ENCODE results near the gene C1QTNF1. TPM values are rescaled to one million over a fixed set of nuclear protein-coding genes. Genes with fewer than 3 reads are reported as not detected.

The C1QTNF1 gene
- total and polyA plus RNA-seq, 4 donors: 7.4 to 84.5 (median 30.0) TPM

DNA sequence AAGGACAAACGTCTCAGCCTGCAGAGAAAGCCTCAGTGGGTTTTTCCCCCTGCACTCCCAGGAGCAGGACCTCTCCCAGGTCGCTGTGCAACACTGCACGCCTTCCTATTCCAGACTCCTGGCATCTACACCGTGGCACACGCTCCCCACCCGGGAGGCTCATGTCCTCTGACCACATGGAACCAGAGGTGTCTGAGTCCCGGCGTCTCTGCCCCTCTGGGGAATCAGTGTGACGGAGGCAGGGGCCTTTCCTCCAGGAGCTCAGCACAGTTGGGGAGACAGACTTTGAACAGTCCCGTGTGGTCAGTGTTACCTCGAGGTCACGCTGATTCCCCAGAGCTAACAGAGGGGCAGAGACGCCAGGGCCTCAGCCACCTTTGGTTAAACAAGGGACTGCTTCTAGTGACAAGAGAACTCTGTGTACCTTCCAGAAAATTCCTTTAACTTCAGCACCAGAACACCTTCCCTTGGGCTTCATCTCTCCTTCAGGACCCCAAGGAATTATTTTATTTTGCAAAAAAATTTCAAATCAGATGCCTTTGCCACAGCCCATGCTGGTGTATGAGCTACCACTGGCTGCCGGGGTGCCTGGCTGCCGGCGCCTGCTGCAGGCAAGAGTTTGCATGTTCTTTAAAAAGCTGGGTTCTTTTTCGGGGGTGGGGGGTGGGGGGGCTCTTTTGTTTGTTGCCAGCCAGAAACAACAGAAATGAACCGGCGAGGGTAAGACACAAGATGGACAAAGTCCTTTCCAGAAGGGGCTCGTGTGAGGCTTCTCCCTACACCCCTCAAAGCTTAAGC is 21.0 kb upstream of the C1QTNF1 start:
- H3K27me3 ChIP-seq (ENCODE audit: control insufficient read depth in 3 of 3, insufficient read depth in 3 of 3, low read length in 2 of 3): no peaks in the 10 kb centered on the region
- peaks cover 0 to 19% (median 3%) of the 10 kb centered on the region in 5 donors for H3K4me1 ChIP-seq (ENCODE audit: control insufficient read depth in 5 of 5, insufficient read depth in 5 of 5, low read length in 5 of 5)
- no peak overlapping the region for H3K27ac ChIP-seq (ENCODE audit: low read depth in 1 of 2, low read length in 1 of 2)
- ATAC-seq (ENCODE audit: insufficient read depth, low FRiP score) (no peak), DNase-seq (no peak)
- WGBS, 2 donors: 79 to 87% methylated on average over 20 of the region's 20 CpGs
- TF ChIP-seq, protein P1, sequence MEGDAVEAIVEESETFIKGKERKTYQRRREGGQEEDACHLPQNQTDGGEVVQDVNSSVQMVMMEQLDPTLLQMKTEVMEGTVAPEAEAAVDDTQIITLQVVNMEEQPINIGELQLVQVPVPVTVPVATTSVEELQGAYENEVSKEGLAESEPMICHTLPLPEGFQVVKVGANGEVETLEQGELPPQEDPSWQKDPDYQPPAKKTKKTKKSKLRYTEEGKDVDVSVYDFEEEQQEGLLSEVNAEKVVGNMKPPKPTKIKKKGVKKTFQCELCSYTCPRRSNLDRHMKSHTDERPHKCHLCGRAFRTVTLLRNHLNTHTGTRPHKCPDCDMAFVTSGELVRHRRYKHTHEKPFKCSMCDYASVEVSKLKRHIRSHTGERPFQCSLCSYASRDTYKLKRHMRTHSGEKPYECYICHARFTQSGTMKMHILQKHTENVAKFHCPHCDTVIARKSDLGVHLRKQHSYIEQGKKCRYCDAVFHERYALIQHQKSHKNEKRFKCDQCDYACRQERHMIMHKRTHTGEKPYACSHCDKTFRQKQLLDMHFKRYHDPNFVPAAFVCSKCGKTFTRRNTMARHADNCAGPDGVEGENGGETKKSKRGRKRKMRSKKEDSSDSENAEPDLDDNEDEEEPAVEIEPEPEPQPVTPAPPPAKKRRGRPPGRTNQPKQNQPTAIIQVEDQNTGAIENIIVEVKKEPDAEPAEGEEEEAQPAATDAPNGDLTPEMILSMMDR (IDR thresholded peaks at IDR 0.05; ENCODE audit: control extremely low read depth, extremely low read depth): no peak
- H3K4me3 ChIP-seq: no peak overlapping the region
- peaks cover 0 to 27% (median 11%) of the 10 kb centered on the region in 4 donors for H3K36me3 ChIP-seq (ENCODE audit: control insufficient read depth in 4 of 4, insufficient read depth in 4 of 4, low read length in 4 of 4)
- H3K9ac ChIP-seq (ENCODE audit: insufficient read depth in 1 of 2, low read length in 2 of 2): no peak overlapping the region
- no peaks in the 10 kb centered on the region for H3K9me3 ChIP-seq (ENCODE audit: control insufficient read depth in 4 of 4, insufficient read depth in 3 of 4, low read length in 3 of 4)

DNA sequence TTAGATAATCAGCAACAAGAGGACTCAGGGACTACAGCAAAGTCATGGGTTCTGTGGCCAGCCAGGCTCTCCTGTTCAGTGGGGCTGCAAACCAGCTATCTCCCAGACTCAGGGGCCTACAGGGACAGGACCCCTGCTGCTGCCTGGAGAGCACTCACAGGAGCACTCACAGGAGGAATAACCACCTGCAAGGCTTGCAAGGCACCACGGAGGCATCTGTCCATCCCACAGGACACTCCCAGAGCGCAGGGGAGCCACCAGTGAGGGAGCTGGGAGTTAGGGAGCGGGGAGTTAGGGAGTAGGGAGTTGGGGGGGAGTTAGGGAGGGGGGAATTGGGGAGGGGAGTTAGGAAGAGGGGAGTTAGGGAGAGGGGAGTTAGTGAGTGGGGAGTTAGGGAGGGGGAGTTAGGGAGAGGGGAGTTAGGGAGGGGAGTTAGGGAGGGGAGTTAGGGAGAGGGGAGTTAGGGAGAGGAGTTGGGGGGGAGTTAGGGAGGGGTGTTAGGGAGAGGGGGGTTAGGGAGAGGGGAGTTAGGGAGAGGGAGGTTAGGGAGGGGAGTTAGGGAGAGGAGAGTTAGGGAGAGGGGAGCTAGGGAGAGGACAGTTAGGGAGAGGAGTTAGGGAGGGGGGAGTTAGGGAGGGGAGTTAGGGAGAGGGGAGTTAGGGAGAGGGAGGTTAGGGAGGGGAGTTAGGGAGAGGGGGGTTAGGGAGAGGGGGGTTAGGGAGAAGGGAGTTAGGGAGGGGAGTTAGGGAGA is 20.1 kb upstream of the C1QTNF1 start:
- Histone ChIP-seq H3K4me1 (ENCODE audit: control insufficient read depth in 5 of 5, insufficient read depth in 5 of 5, low read length in 5 of 5) (peaks cover 0 to 26% (median 11%) of the 10 kb centered on the region in 5 donors), H3K27ac (ENCODE audit: low read depth in 1 of 2, low read length in 1 of 2) (no peak overlapping the region), H3K4me3 (no peak overlapping the region), H3K27me3 (ENCODE audit: control insufficient read depth in 3 of 3, insufficient read depth in 3 of 3, low read length in 2 of 3) (no peaks in the 10 kb centered on the region), H3K9me3 (ENCODE audit: control insufficient read depth in 4 of 4, insufficient read depth in 3 of 4, low read length in 3 of 4) (no peaks in the 10 kb centered on the region), H3K36me3 (ENCODE audit: control insufficient read depth in 4 of 4, insufficient read depth in 4 of 4, low read length in 4 of 4) (peaks cover 0 to 20% (median 9%) of the 10 kb centered on the region in 4 donors), H3K9ac (ENCODE audit: insufficient read depth in 1 of 2, low read length in 2 of 2) (no peak overlapping the region)
- 80 to 88% methylated on average over 3 of the region's 3 CpGs for WGBS, 2 donors
- ATAC-seq (ENCODE audit: insufficient read depth, low FRiP score): no peak
- TF ChIP-seq, protein P1 (IDR thresholded peaks at IDR 0.05; ENCODE audit: control extremely low read depth, extremely low read depth): no peak
- DNase-seq: no peak

DNA sequence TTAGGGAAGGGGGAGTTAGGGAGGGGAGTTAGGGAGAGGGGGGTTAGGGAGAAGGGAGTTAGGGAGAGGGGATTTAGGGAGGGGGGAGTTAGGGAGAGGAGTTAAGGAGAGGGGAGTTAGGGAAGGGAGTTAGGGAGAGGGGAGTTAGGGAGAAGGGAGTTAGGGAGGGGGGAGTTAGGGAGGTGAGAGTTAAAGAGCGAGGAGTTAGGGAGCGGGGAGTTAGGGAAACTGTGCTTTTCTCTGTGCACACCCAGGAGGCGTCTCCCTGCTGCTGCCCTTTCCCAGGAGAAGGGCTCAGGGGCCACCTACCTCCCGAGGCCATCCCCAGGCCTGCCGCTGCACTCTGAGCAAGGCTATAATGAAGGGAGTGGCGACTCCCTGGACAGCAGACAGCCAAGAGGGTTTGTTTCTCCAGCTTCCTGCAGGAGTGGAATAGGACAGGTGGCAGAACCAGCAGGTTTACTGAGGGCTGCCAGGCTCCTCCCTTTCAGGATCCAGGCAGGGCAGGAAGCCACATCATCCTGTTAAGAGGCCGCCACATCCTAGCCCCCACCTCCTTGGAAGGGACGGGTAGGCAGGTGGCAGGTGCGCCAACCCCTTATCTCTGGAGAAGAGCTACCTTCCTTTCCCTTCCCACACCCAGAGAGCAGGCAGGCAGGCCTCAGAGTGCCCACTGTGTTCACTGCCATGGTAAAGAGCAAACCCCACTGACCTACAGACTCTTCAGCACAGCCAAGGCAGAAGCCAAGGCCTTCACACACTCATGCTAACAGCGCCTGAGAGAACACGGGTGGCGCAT is 18.7 kb upstream of the C1QTNF1 start:
- Histone ChIP-seq H3K4me1 (ENCODE audit: control insufficient read depth in 5 of 5, insufficient read depth in 5 of 5, low read length in 5 of 5) (peaks cover 0 to 29% (median 17%) of the 10 kb centered on the region in 5 donors), H3K4me3 (no peak overlapping the region), H3K9ac (ENCODE audit: insufficient read depth in 1 of 2, low read length in 2 of 2) (no peak overlapping the region), H3K36me3 (ENCODE audit: control insufficient read depth in 4 of 4, insufficient read depth in 4 of 4, low read length in 4 of 4) (peaks cover 0 to 16% (median 4%) of the 10 kb centered on the region in 4 donors), H3K9me3 (ENCODE audit: control insufficient read depth in 4 of 4, insufficient read depth in 3 of 4, low read length in 3 of 4) (no peaks in the 10 kb centered on the region), H3K27me3 (ENCODE audit: control insufficient read depth in 3 of 3, insufficient read depth in 3 of 3, low read length in 2 of 3) (no peaks in the 10 kb centered on the region), H3K27ac (ENCODE audit: low read depth in 1 of 2, low read length in 1 of 2) (peak overlapping the region in 1 of 2 donors; percentile 83)
- TF ChIP-seq, protein P1 (IDR thresholded peaks at IDR 0.05; ENCODE audit: control extremely low read depth, extremely low read depth): no peak
- ATAC-seq (ENCODE audit: insufficient read depth, low FRiP score) (no peak), DNase-seq (no peak)
- 54 to 60% methylated on average over 12 of the region's 12 CpGs for WGBS, 2 donors
